Karpas-422 (cell line): ENCODE data around the gene CLIP4. TPM values are rescaled to one million over a fixed set of nuclear protein-coding genes. Genes with fewer than 3 reads are reported as not detected.

Experiments
- DNase-seq: peaks from one replicate; pipeline ENCODE4 v3.0.0-alpha.2; 2015
- H2AFZ ChIP-seq: fragments of 200-600 bp; sonication (generic); 2 replicates; pipeline ENCODE4 v1.6.1; 2014; ENCODE audit warnings: antibody characterized with exemption, low read length, mixed read lengths
- H3K27ac ChIP-seq: fragments of 200-600 bp; sonication (generic); 2 replicates; pipeline ENCODE4 v1.5.1; 2014; ENCODE audit warnings: mild to moderate bottlenecking, low read length, moderate library complexity
- H3K27me3 ChIP-seq: fragments of 200-600 bp; sonication (generic); 2 replicates; pipeline ENCODE4 v1.6.1; 2014; ENCODE audit warnings: low read length, mixed read lengths
- H3K36me3 ChIP-seq: fragments of 200-600 bp; sonication (generic); 2 replicates; pipeline ENCODE4 v1.6.1; 2014; ENCODE audit warnings: low read length, mixed read lengths; ENCODE audit not compliant: insufficient read depth
- H3K4me1 ChIP-seq: fragments of 200-600 bp; sonication (generic); 2 replicates; pipeline ENCODE4 v1.6.1; 2014; ENCODE audit warnings: mild to moderate bottlenecking, low read length, mixed read lengths
- H3K4me2 ChIP-seq: fragments of 200-600 bp; sonication (generic); 2 replicates; pipeline ENCODE4 v1.6.1; 2014; ENCODE audit warnings: low read length, low read depth, mild to moderate bottlenecking; ENCODE audit not compliant: poor library complexity, severe bottlenecking
- H3K4me3 ChIP-seq: fragments of 200-600 bp; sonication (generic); 2 replicates; pipeline ENCODE4 v1.5.1; 2014; ENCODE audit warnings: mild to moderate bottlenecking, antibody characterized with exemption, low read length, mixed read lengths
- H3K79me2 ChIP-seq: fragments of 200-600 bp; sonication (generic); 2 replicates; pipeline ENCODE4 v1.6.1; 2014; ENCODE audit warnings: mild to moderate bottlenecking, low read length, mixed read lengths
- H3K9ac ChIP-seq: fragments of 200-600 bp; sonication (generic); 2 replicates; pipeline ENCODE4 v1.6.0; 2014; ENCODE audit warnings: low read length
- H3K9me2 ChIP-seq: fragments of 200-600 bp; sonication (generic), shearing (Covaris generic); replicated peaks from 2 replicates; pipeline ENCODE4 v1.6.0; 2014; ENCODE audit warnings: mild to moderate bottlenecking, low read length, moderate library complexity; ENCODE audit not compliant: insufficient read depth
- H3K9me3 ChIP-seq: fragments of 300-700, 200-600 bp; sonication (generic); 2 replicates; pipeline ENCODE4 v1.6.1; 2014; ENCODE audit warnings: low read length, mixed read lengths
- H4K20me1 ChIP-seq: fragments of 200-600 bp; sonication (generic); 2 replicates; pipeline ENCODE4 v1.6.1; 2014; ENCODE audit warnings: mild to moderate bottlenecking, antibody characterized with exemption, low read length, low read depth; ENCODE audit not compliant: insufficient read depth
- total RNA-seq: library from RNA; depleted of rRNA; stranded (reverse); fragments of >200 nt; shearing (Covaris generic); gene quantifications from 2 replicates; pipeline ENCODE4 v1.2.3, GENCODE V29; 2014; ENCODE audit warnings: low replicate concordance

Gene CLIP4
- total RNA-seq, 1 experiment from 2014 or later, result not detected

DNA sequence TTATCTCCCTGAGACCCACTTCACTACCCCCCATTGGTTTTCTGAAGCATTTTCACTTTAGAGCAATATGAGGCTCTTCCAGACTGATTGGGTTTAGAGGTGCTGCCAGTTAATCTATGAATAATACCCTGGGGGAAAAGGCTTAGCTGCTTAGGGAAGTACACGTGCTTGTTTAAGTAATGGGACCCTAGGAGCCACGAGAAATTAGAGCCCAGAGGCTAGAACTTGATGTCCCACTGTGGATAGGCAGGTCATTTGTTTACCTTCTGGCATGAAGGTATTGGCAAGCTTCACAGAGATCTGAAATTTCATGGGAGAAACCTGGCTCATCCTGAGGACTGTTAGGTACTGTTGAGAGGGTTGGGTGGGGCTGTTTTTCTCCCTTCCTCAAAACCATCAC lies 59.7 kb downstream of the CLIP4 start:
- Histone ChIP-seq H3K4me2 (no peak overlapping the region), H3K9me2 (no peaks in the 10 kb centered on the region), H3K4me1 (peaks cover 9% of the 10 kb centered on the region), H3K79me2 (no peaks in the 10 kb centered on the region), H4K20me1 (no peaks in the 10 kb centered on the region), H3K9ac (no peak overlapping the region), H3K9me3 (no peaks in the 10 kb centered on the region), H3K27me3 (no peaks in the 10 kb centered on the region), H2AFZ (no peak overlapping the region), H3K36me3 (no peaks in the 10 kb centered on the region), H3K27ac (no peak overlapping the region), H3K4me3 (no peak overlapping the region)
- DNase-seq, result no peak

DNA sequence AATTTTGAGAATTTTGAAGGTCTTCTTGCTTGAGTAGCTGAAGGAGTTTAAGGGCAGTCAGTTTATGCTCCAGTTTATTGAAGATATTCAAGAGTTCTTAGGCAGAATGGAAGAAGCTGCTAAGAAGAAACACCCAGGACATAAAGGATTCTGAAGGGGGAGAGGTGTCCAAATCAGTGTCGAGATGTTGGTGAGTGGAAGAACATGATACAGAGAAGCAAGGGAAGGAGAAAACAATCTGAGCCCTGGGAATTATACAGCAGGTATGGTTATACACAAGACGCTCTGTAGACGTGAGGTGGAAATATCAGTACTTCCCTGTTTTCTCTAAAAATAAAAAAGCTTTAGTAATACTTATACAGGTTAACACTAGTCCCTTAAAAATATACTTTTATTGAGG lies 60.1 kb downstream of the CLIP4 start:
- no peak overlapping the region for H3K9ac ChIP-seq
- H3K9me3 ChIP-seq, result no peaks in the 10 kb centered on the region
- no peaks in the 10 kb centered on the region for H4K20me1 ChIP-seq
- no peaks in the 10 kb centered on the region for H3K27me3 ChIP-seq
- H3K79me2 ChIP-seq, result no peaks in the 10 kb centered on the region
- no peak overlapping the region for H3K27ac ChIP-seq
- H3K4me1 ChIP-seq, result peaks cover 9% of the 10 kb centered on the region
- H3K4me3 ChIP-seq, result no peak overlapping the region
- DNase-seq, result no peak
- H3K9me2 ChIP-seq, result no peaks in the 10 kb centered on the region
- no peaks in the 10 kb centered on the region for H3K36me3 ChIP-seq
- H2AFZ ChIP-seq, result no peak overlapping the region
- H3K4me2 ChIP-seq, result no peak overlapping the region

DNA sequence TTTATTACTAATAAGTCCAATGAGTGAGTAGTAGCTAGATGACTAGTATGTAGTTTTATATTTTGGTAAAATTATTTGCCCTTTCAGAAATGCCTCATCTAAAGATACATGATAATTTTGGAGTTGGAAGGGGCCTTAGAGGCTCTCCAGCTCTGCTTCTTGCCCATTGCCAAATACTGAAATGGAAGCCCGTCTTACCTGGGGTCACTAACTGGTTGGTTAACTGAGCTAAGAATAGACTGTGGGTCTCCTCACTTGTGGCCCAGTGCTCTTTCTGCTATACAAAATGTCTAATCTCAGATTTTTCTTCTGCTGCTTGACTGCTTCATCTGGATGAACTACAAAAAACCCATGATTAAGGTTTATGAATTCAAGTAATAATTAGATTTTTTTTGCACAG lies 67.1 kb downstream of the CLIP4 start:
- Histone ChIP-seq H3K4me2 (no peak overlapping the region), H3K9me2 (no peaks in the 10 kb centered on the region), H3K4me3 (no peak overlapping the region), H3K27ac (no peak overlapping the region), H3K4me1 (no peaks in the 10 kb centered on the region), H3K9ac (no peak overlapping the region), H3K79me2 (no peaks in the 10 kb centered on the region), H3K36me3 (no peaks in the 10 kb centered on the region), H3K27me3 (no peaks in the 10 kb centered on the region), H2AFZ (no peak overlapping the region), H3K9me3 (no peaks in the 10 kb centered on the region), H4K20me1 (no peaks in the 10 kb centered on the region)
- no peak for DNase-seq

DNA sequence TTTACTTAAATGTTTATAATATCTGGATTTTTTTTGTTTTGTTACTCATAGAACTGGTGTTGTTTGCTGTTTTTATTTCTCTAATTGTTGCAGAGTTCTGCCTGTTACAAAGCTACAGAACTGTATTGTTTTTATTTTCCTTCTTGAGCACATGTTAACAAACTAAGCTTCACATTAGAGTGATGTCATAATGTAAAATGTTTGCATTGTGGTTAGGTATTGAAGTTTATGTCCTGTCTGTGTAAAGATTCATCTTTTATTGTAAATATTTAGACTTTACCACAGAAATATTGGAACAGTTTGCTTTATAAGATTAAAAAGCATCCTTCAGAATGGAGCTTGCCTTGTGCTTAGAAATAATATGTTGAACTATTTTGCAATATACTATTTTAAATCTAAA lies 67.7 kb downstream of the CLIP4 start:
- Histone ChIP-seq H4K20me1 (no peaks in the 10 kb centered on the region), H3K4me3 (no peak overlapping the region), H3K9ac (no peak overlapping the region), H3K36me3 (no peaks in the 10 kb centered on the region), H3K27ac (no peak overlapping the region), H3K4me1 (no peaks in the 10 kb centered on the region), H3K79me2 (no peaks in the 10 kb centered on the region), H3K4me2 (no peak overlapping the region), H3K27me3 (no peaks in the 10 kb centered on the region), H3K9me2 (no peaks in the 10 kb centered on the region), H2AFZ (no peak overlapping the region), H3K9me3 (no peaks in the 10 kb centered on the region)
- no peak for DNase-seq

DNA sequence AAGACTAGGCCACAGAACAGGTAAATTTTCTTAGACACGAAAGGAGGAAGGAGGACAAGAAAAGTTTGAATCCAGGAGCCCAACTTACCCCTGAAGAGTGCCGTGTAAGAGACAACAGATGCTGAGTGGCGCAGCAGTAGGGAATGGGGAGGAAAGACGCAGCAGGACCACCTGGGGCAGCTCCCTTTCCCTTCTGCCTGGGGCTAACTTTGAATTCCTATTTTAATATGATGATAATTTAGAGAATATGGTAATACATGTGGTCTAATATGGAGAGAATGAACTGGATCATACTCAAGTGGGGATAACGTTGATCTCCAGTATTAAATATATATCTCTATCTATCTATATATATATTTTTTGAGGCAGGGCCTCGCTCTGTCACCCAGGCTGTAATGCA lies 69.3 kb downstream of the CLIP4 start:
- Histone ChIP-seq H4K20me1 (no peaks in the 10 kb centered on the region), H3K9me3 (no peaks in the 10 kb centered on the region), H2AFZ (no peak overlapping the region), H3K4me2 (no peak overlapping the region), H3K27me3 (no peaks in the 10 kb centered on the region), H3K36me3 (no peaks in the 10 kb centered on the region), H3K27ac (no peak overlapping the region), H3K9ac (no peak overlapping the region), H3K9me2 (no peaks in the 10 kb centered on the region), H3K4me1 (no peaks in the 10 kb centered on the region), H3K4me3 (no peak overlapping the region), H3K79me2 (no peaks in the 10 kb centered on the region)
- DNase-seq, result no peak

DNA sequence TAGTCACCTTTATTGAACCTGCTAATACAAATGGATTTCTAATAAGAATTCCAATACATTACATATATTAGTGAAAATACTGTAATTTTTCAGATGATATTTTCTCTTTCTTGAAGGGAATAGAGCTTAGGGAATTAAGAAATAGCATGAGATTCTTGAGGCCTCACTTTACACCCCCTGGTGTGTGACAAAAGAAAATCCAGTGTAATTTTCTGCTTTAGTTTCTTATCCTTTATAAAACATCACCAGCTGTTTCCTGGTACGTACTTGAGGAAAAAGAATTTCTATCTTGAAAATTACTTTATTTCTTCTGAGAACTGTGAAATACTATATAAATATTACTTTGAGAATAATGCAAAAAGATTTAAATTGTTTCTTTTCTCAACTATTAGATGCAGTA lies 71.6 kb downstream of the CLIP4 start:
- no peaks in the 10 kb centered on the region for H3K79me2 ChIP-seq
- H3K9me2 ChIP-seq, result no peaks in the 10 kb centered on the region
- H3K4me3 ChIP-seq, result no peak overlapping the region
- no peak overlapping the region for H3K9ac ChIP-seq
- DNase-seq, result no peak
- no peaks in the 10 kb centered on the region for H3K27me3 ChIP-seq
- H3K4me1 ChIP-seq, result no peaks in the 10 kb centered on the region
- no peaks in the 10 kb centered on the region; the same call in 1 of the 2 replicates for H4K20me1 ChIP-seq
- no peak overlapping the region for H3K27ac ChIP-seq
- H3K9me3 ChIP-seq, result no peaks in the 10 kb centered on the region
- no peak overlapping the region for H3K4me2 ChIP-seq
- no peak overlapping the region for H2AFZ ChIP-seq
- no peaks in the 10 kb centered on the region for H3K36me3 ChIP-seq

DNA sequence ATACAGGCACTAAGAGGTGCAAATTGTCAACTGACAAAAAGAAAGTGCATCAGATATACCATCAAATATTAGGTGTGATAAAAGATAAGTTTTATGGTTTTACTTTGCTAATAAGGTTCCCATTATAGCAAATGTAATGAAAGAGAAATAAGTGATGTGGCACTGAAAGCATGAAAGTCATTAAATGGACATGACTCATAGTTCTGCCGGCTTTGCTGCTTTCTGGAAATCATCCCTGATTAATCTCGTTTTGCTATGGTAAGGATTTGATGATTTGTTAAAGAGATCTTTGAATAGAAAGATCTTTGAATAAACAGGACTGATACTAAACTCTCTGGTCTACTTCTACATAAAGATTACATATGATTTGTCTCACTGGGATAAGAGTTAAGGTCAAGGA lies 72.7 kb downstream of the CLIP4 start:
- H4K20me1 ChIP-seq, result no peaks in the 10 kb centered on the region; the same call in 1 of the 2 replicates
- no peak overlapping the region for H3K4me3 ChIP-seq
- no peaks in the 10 kb centered on the region for H3K79me2 ChIP-seq
- H3K9me3 ChIP-seq, result no peaks in the 10 kb centered on the region
- no peaks in the 10 kb centered on the region for H3K9me2 ChIP-seq
- H3K4me1 ChIP-seq, result no peaks in the 10 kb centered on the region
- no peaks in the 10 kb centered on the region for H3K36me3 ChIP-seq
- no peaks in the 10 kb centered on the region for H3K27me3 ChIP-seq
- DNase-seq, result no peak
- H2AFZ ChIP-seq, result no peak overlapping the region
- no peak overlapping the region for H3K4me2 ChIP-seq
- H3K9ac ChIP-seq, result no peak overlapping the region
- no peak overlapping the region for H3K27ac ChIP-seq

DNA sequence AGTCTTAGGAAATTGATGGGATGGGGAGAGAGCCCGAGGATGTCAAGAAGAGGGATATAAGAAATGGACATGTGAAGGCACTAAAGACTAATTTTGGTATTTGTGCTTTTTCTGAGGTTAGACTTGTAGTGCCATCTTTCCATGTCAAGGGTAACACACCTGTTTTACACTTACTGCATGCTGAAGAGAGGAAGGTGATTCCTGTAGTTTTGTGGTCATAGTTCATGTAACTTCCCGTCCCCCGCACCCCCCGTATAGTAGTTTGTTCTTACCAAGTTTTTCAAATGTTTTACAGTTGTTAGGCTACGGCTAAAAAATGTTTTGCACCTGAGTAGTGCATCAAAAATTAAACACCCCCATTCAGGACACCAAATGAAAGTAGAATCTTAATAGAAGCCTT lies 73.8 kb downstream of the CLIP4 start:
- no peak for DNase-seq
- Histone ChIP-seq H3K9ac (no peak overlapping the region), H3K27ac (no peak overlapping the region)

DNA sequence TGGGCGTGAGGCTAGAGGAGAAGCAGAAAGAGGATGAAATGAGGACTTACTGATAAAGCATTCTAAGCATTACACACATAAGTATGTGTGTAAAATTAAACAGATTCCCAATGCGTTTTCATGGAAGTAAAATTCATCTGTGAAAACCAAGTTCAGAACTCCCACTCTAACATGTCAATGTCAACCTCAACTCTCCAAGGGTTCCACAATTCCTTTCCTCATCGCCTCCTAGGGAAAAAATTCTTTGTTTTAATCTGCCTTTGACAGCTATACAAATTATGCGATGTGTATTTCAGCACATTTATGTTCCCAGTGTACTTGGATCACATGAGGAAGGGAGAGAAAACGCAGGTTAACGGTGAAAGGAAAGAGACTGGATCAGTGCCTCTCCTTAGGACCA lies 76.6 kb downstream of the CLIP4 start:
- no peaks in the 10 kb centered on the region for H3K27me3 ChIP-seq
- no peaks in the 10 kb centered on the region; the same call in 1 of the 2 replicates for H4K20me1 ChIP-seq
- no peaks in the 10 kb centered on the region for H3K9me2 ChIP-seq
- no peak for DNase-seq
- no peak overlapping the region for H3K4me3 ChIP-seq
- no peak overlapping the region for H3K4me2 ChIP-seq
- H3K27ac ChIP-seq, result no peak overlapping the region
- no peaks in the 10 kb centered on the region for H3K9me3 ChIP-seq
- H2AFZ ChIP-seq, result no peak overlapping the region
- H3K9ac ChIP-seq, result no peak overlapping the region
- H3K4me1 ChIP-seq, result no peaks in the 10 kb centered on the region
- H3K79me2 ChIP-seq, result no peaks in the 10 kb centered on the region
- H3K36me3 ChIP-seq, result no peaks in the 10 kb centered on the region

More for the DNA sequence above, 73.8 kb downstream of the CLIP4 start:
- H3K4me1 ChIP-seq, result no peaks in the 10 kb centered on the region
- H3K79me2 ChIP-seq, result no peaks in the 10 kb centered on the region
- no peaks in the 10 kb centered on the region; the same call in 1 of the 2 replicates for H4K20me1 ChIP-seq
- H3K4me3 ChIP-seq, result no peak overlapping the region
- H3K9me2 ChIP-seq, result no peaks in the 10 kb centered on the region
- no peaks in the 10 kb centered on the region for H3K27me3 ChIP-seq
- no peak overlapping the region for H2AFZ ChIP-seq
- no peaks in the 10 kb centered on the region for H3K36me3 ChIP-seq
- H3K4me2 ChIP-seq, result no peak overlapping the region
- no peaks in the 10 kb centered on the region for H3K9me3 ChIP-seq
